ENCODE results near the gene HSPH1.

HSPH1 gene

DNA sequence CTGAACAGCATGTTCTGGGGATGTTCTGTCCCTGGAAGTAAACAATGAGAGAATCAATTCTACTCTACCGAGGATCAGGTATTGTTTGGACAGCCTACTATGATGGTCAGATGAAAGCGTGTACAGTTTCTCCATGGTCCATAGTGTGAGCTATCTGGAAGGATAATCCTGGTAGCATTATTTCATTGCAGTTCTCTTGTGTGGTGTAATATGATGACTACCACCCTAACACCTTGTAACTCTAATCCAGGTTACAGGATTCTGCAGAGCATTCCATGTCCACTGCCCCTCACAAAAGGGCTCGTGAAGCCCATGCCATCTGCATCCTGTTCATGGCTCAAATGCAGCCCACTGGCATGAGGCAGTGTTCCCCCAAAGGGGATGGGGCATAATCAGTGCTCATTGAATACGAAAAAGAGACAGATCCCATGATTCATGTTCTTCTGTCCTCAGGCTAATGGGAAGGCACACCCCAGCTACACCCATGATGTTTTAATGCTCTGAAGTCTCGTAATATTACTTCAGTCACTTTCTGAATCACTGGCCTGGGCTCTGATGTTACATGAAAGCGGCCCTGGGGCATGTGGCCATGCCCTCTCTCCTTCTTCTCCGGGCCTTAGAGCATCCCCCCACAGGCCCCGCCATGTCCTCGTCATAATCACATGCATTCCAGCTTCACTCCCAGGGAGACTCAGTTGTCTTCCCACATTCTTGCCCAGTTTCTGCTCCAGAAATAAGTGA, 68.4 kb downstream of the HSPH1 start:
- no peak for DNase-seq

DNA sequence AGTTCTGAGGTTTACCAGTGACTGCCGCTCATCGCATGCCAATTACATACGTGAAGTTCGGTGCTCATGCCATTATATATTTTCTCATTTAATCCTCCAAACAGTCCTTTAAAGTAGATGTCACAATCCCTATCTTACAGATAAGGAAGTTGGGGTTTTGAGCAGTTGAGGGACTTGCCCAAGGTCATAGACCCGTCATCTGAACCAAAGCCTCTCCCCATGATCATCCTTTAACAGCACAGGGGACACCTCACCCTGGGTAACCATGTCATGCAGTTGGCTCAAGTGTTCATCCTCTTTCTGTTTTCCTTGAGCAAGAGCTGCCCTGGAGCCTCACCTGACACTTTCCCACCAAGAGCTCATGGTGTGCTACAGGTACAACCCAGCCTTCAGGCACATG, 69.1 kb downstream of the HSPH1 start:
- DNase-seq: no peak

DNA sequence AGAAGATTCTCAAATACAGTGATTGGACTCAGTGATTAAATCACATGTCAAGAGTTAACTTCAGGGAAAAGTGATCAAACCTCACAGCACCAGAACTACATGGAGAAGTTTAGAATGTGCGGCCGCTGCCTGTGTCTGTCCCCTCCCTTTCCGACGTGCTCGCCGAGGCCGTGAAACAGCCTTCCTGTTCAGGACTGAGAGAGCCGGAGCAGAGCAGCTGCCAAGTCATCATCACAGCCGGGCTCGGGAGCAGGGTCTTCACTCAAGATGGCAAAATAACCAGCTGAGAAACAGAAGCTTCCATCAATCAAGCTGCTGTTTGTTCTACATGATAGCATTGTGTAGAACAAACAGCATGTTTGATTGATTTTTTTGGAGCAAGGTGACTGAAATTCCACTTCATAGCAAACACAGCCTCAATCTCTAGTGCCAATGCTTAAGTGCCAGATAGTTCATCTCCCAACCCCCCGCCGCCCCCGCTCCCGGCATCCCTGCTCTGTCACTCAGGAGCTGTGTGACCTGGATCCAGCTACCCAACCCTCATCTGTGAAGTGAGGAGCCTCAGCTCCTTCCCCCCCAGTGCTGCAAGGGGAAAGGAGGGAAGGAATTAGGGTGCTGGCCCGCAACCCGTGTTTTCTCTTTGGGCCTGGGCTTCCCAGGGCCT, 70.6 kb downstream of the HSPH1 start:
- DNase-seq: no peak

GRCh38 chr13:31090096-31090495, 71.6 kb downstream of the HSPH1 start:
- DNase-seq: no peak

DNA sequence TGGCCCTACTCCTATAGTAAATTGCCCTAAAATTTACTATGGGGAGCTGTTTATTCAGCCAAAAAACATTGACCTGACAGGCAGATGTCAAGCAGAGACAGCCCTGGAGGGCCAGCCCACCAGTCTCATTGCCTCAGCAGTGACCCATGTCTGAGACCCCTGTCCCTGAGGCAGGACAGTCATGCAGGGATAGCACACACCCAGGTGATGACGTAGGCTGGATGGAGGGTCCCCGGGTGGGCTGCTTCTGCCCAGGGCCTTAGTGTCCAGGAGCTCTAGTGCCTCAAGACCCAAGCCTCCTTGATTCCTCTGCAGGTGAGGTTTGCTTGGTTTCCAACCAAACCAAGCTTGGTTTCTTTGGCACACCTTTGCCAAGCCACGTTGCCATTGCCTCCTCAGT, 72.1 kb downstream of the HSPH1 start:
- DNase-seq: no peak

GRCh38 chr13:31088826-31089420, 72.8 kb downstream of the HSPH1 start:
- DNase-seq: no peak

All from stimulated activated CD4-positive, alpha-beta T cell treated with anti-CD3 and anti-CD28 coated beads, Interleukin-2, amount 100 ng/mL, for 48 hours (primary cell).